Activated CD8-positive, alpha-beta T cell treated with anti-CD3 and anti-CD28 coated beads, Interleukin-2, amount 10 ng/mL, durations not matched to agents 7 days and 5 days (primary cell): ENCODE results near the gene PITPNM3. TPM values are rescaled to one million over a fixed set of nuclear protein-coding genes. Genes with fewer than 3 reads are reported as not detected.

Experiments used
- ATAC-seq: fragments of 150-1000 bp; cut with Tn5 transposase; one replicate; pipeline ENCODE4 v1.10.0; 2021; ENCODE audit warnings: moderate library complexity
- CTCF ChIA-PET: fragments of 350-600 bp; sonication (Branson Sonifier 250); formaldehyde crosslinking; loops from one replicate; lab custom pipeline; 2021; ENCODE audit warnings: antibody characterized with exemption; lab: Charles Lee
- POLR2A ChIA-PET: fragments of 350-600 bp; sonication (Branson Sonifier 250); formaldehyde crosslinking; loops from one replicate; lab custom pipeline; 2021; ENCODE audit warnings: antibody characterized with exemption; lab: Charles Lee
- DNase-seq: peaks from one replicate; pipeline ENCODE4 v3.0.0-alpha.2; 2020
- H3K27ac Mint-ChIP-seq: one replicate; pipeline ENCODE4 v1.8.0; 2021; ENCODE audit warnings: mild to moderate bottlenecking, mixed read lengths
- H3K27me3 Mint-ChIP-seq: one replicate; pipeline ENCODE4 v1.8.0; 2021; ENCODE audit warnings: low read depth, mixed read lengths
- H3K36me3 Mint-ChIP-seq: one replicate; pipeline ENCODE4 v1.8.0; 2021; ENCODE audit warnings: low read depth, mixed read lengths
- H3K4me1 Mint-ChIP-seq: one replicate; pipeline ENCODE4 v1.8.0; 2021; ENCODE audit warnings: low read depth, mixed read lengths
- H3K4me3 Mint-ChIP-seq: one replicate; pipeline ENCODE4 v1.8.0; 2021; ENCODE audit warnings: mild to moderate bottlenecking, mixed read lengths
- H3K9me3 Mint-ChIP-seq: one replicate; pipeline ENCODE4 v1.8.0; 2022; ENCODE audit warnings: mixed read lengths; ENCODE audit not compliant: insufficient read depth
- total RNA-seq, 2 experiments: library from RNA; stranded (reverse); gene quantifications; one replicate each; pipeline ENCODE4 v1.2.3, GENCODE V29; 2021

PITPNM3 gene
- total RNA-seq, 2 experiments from 2014 or later = 0.68 to 0.71 TPM

DNA sequence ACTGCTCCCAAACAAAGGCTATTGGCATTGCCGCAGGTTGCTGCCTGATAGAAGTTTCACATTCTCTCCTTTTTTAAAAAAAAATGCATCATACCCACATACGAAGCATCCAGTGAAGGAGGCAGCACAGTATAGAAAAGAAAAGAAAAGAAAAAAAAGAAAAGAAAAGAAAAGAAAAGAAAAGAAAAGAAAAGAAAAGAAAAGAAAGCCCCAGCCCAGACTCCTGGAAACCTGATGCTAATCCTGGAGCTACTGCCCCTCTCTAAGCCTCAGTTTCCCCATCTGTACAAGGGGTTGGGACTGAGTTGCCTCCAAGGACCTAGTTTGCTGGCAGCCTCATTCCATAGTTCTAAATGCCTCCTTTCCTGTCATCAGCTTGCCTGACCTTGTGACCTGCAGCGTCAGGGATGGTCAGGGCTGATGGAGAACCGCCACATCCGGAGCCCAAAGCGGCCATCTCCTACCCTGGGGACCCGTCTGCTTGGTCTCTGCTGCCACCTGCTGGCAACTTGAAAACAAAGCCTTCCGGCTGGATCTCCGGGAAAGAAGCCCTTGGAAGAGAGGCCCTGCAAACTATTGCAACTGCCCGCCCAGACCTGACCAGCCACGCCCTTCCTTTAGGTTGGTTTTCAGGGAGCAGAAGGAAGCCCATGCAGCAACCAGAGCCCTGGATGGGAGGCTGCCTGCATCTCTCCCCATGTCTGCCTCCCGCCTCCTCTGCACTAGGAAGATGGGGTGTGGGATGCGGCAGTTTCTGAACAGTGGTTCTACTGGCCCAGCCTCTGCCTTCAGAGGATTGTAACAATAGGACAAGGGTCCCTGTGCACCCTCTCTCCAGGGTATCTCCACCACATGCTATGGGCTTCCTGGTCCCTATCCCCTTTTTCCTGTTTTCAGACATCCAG is 134.4 kb downstream of the PITPNM3 start:
- peak; percentile 79 for ATAC-seq
- peak; percentile 81 for DNase-seq
- POLR2A ChIA-PET = no interaction called here
- Mint-ChIP-seq H3K4me1 (peaks cover 5% of the 10 kb centered on the region), H3K36me3 (no peaks in the 10 kb centered on the region), H3K9me3 (no peaks in the 10 kb centered on the region), H3K27me3 (peaks cover 40% of the 10 kb centered on the region), H3K27ac (no peak overlapping the region), H3K4me3 (no peak overlapping the region)
- CTCF ChIA-PET = interaction anchor here (0.7 to 3.6 kb wide), 5 partner anchors 9 to 834 kb away, joined by 3 to 17 read pairs (median 4); partner anchors contain the start of gene AIPL1

DNA sequence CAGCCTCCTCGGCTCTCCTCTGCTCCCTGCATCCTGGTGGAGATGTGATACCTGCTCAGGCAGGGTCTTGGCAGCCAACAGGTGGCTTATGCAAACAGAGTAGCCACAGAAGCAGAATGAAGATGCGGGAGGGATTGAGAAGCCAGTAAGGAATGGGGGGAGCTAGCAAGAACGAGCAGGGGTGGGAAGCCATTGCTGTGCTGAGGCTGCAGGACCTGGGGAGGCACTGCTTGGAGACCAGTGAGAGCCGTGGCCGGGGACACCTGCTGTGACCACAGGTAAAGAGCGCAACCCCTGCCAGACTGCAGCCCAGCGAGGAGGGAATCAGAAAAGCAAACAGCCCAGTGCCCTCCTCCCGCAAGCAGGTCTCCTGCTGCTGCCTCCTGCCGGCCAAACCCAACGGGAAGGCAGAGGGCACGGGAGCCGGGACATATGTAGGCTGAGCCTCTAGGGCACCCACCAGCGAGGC is 136.1 kb downstream of the PITPNM3 start:
- ChIA-PET CTCF (no interaction called here), POLR2A (no interaction called here)
- ATAC-seq = no peak

DNA sequence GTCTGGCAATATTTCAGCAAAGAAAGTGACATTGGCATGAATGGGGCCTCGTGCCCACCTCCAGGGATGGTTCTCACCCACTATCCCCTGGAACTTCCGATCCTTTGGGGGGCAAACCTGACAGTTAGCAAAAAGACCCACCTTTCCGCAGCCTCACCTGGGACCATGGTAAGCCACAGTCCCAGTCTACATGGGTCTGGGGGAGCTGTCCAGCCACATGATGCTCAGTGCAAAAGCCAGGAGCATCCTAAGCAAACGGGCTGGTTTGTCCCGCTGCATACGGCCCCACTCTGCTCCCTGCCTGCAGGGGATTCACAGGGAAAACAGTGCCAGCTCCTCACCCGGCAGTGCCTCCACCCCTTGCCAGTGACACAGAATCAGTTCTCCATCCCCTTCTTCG is 140.7 kb downstream of the PITPNM3 start:
- POLR2A ChIA-PET = no interaction called here
- no peak overlapping the region for H3K27ac Mint-ChIP-seq
- H3K9me3 Mint-ChIP-seq = no peaks in the 10 kb centered on the region
- DNase-seq (no peak), ATAC-seq (no peak)
- H3K36me3 Mint-ChIP-seq = no peaks in the 10 kb centered on the region
- no peaks in the 10 kb centered on the region for H3K4me1 Mint-ChIP-seq
- CTCF ChIA-PET = no interaction called here
- no peak overlapping the region for H3K4me3 Mint-ChIP-seq
- peaks cover 14% of the 10 kb centered on the region for H3K27me3 Mint-ChIP-seq

More for the DNA sequence above, 136.1 kb downstream of the PITPNM3 start:
- Mint-ChIP-seq H3K9me3 (no peaks in the 10 kb centered on the region), H3K27ac (no peak overlapping the region), H3K27me3 (peaks cover 32% of the 10 kb centered on the region), H3K4me3 (no peak overlapping the region), H3K36me3 (no peaks in the 10 kb centered on the region), H3K4me1 (no peaks in the 10 kb centered on the region)
- DNase-seq = peak; percentile 32

DNA sequence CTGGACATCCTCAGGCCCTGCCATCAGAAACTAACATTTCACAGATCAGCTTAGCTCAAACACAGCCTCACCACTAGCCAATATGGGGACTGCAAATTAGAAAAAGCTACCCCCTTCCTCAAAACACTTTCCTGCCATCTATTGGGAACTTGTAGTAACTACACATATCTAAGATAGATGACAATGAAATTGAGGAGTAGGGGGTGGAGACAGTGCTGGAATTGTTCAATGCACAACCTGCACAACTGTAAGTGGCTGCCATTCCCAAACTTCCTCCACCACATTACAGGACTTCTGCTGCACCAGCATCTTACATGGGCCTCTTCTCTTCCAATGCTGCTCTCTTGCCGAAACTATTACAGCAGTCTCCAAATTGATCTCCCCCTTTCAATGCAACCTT is 143.3 kb downstream of the PITPNM3 start:
- Mint-ChIP-seq H3K27me3 (peaks cover 2% of the 10 kb centered on the region), H3K27ac (no peak overlapping the region), H3K36me3 (no peaks in the 10 kb centered on the region), H3K4me1 (no peaks in the 10 kb centered on the region), H3K4me3 (no peak overlapping the region), H3K9me3 (no peaks in the 10 kb centered on the region)
- ChIA-PET CTCF (interaction anchor here (0.6 to 1.6 kb wide), 5 partner anchors 9 to 826 kb away, joined by 3 to 4 read pairs (median 3); no protein-coding TSS in a partner anchor), POLR2A (no interaction called here)
- no peak for DNase-seq
- ATAC-seq = no peak

GRCh38 chr17:6408735-6409134 is 147.6 kb downstream of the PITPNM3 start:
- no peaks in the 10 kb centered on the region for H3K9me3 Mint-ChIP-seq
- ATAC-seq (no peak), DNase-seq (no peak)
- peaks cover 8% of the 10 kb centered on the region for H3K27me3 Mint-ChIP-seq
- no peaks in the 10 kb centered on the region for H3K4me1 Mint-ChIP-seq
- H3K27ac Mint-ChIP-seq = no peak overlapping the region
- H3K36me3 Mint-ChIP-seq = no peaks in the 10 kb centered on the region
- no peak overlapping the region for H3K4me3 Mint-ChIP-seq
- ChIA-PET POLR2A (no interaction called here), CTCF (no interaction called here)

GRCh38 chr17:6408276-6408675 is 148.1 kb downstream of the PITPNM3 start:
- Mint-ChIP-seq H3K4me1 (no peaks in the 10 kb centered on the region), H3K9me3 (no peaks in the 10 kb centered on the region), H3K36me3 (no peaks in the 10 kb centered on the region), H3K4me3 (no peak overlapping the region), H3K27ac (no peak overlapping the region), H3K27me3 (peaks cover 9% of the 10 kb centered on the region)
- CTCF ChIA-PET = no interaction called here
- DNase-seq (no peak), ATAC-seq (no peak)
- POLR2A ChIA-PET = no interaction called here

DNA sequence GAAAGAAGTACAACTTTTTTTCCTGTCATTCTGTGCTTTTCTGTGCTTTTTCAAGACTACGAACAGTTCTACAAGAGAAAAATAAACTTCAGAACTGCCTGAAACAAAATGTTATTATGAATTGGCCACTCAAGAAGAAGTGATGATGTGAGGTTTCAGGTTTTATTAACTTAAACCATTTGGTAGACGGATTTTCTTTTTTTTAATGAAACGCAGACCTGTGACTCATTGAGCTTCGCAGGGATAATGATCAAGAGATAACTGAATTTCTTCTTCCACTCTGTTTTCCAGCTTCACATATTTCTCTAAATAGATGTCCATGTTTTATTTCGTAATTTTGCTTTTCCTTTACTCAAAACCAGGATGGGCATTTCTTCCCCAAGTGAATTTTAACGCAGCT is 154.1 kb downstream of the PITPNM3 start:
- no peaks in the 10 kb centered on the region for H3K4me1 Mint-ChIP-seq
- H3K4me3 Mint-ChIP-seq = no peak overlapping the region
- no peaks in the 10 kb centered on the region for H3K36me3 Mint-ChIP-seq
- ATAC-seq (no peak), DNase-seq (no peak)
- ChIA-PET POLR2A (no interaction called here), CTCF (no interaction called here)
- H3K9me3 Mint-ChIP-seq = no peaks in the 10 kb centered on the region
- peaks cover 20% of the 10 kb centered on the region for H3K27me3 Mint-ChIP-seq
- no peak overlapping the region for H3K27ac Mint-ChIP-seq

Other genes with a start within 250 kb of the PITPNM3 start
- gene AIPL1, start 121.4 kb downstream of the PITPNM3 start, total RNA-seq = not detected
- 10 to 100 TPM; 17.1 to 20.4 TPM for gene PIMREG, start 112.1 kb downstream of the PITPNM3 start, total RNA-seq
- 10 to 100 TPM; 14.0 to 19.5 TPM for gene KIAA0753, start 84.2 kb upstream of the PITPNM3 start, total RNA-seq
- gene TXNDC17, start 84.5 kb upstream of the PITPNM3 start, total RNA-seq = 10 to 100 TPM; 81.8 to 94.7 TPM
- 10 to 100 TPM; 16.9 to 20.2 TPM for gene MED31, start 95.0 kb upstream of the PITPNM3 start, total RNA-seq
- gene C17orf100, start 95.2 kb upstream of the PITPNM3 start, total RNA-seq = 1 to 10 TPM in 1 of 2 experiments, under 1 TPM in 1; 0.92 to 1.5 TPM
- gene SLC13A5, start 156.8 kb upstream of the PITPNM3 start, total RNA-seq = not detected
- 100 to 1,000 TPM; 298 to 306 TPM for gene XAF1, start 199.5 kb upstream of the PITPNM3 start, total RNA-seq
- gene FBXO39, start 219.7 kb upstream of the PITPNM3 start, total RNA-seq = 1 to 10 TPM; 1.5 to 1.9 TPM